GM18505 (cell line): ENCODE data around the gene ALDH18A1.
"Not testable (repeated sequence)": the region's sequence is repeated elsewhere in the genome, so short reads cannot be mapped to it uniquely, and the experiment has no call there.

Source experiments
- ATAC-seq: cut with Tn5 transposase; IDR thresholded peaks from one replicate; pipeline ENCODE4 v1.9.1; 2021; ENCODE audit not compliant: unreplicated experiment
- POLR2A ChIP-seq: IDR thresholded peaks from 4 replicates; pipeline ENCODE4 v1.6.1; 2011; ENCODE audit warnings: borderline replicate concordance; ENCODE audit not compliant: insufficient read depth, insufficient read length; ENCODE audit errors: extremely low read depth

ALDH18A1 gene

GRCh38 chr10:95628786-95629185 is 27.7 kb downstream of the ALDH18A1 start:
- TF ChIP-seq POLR2A, result no peak
- no peak for ATAC-seq

- TF ChIP-seq POLR2A, result no peak
- ATAC-seq, result no peak
Observed at GRCh38 chr10:95626500-95626899, 30.0 kb downstream of the ALDH18A1 start.

- not testable (repeated sequence) for ATAC-seq
Observed at GRCh38 chr10:95620415-95620814, 36.1 kb downstream of the ALDH18A1 start.

GRCh38 chr10:95618101-95618500 is 38.4 kb downstream of the ALDH18A1 start:
- ATAC-seq, result no peak
- TF ChIP-seq POLR2A, result no peak

GRCh38 chr10:95616446-95616845 is 40.1 kb downstream of the ALDH18A1 start:
- TF ChIP-seq POLR2A, result no peak
- ATAC-seq, result no peak

DNA sequence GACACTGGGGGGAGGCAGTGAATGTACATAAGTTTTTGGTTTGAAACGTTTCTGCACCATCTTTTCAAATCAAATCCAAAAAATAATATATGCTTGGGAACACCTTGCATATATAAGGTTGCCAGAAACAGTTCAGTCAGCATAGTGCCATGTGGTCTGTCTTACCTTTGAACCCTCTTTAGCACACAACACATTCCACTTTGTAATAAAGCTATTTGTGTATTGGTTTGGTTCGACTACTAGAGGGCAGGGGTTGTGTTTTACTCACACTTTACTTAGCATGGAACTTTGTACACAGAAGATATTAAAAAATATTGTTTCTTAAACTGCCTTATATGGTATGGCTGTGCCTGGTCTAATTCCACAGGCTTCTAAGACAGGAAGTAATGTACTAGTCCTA is 43.2 kb downstream of the ALDH18A1 start:
- no peak for ATAC-seq

GRCh38 chr10:95610727-95611126 is 45.8 kb downstream of the ALDH18A1 start:
- no peak for TF ChIP-seq POLR2A
- no peak for ATAC-seq

More for the DNA sequence above, 43.2 kb downstream of the ALDH18A1 start:
- no peak for TF ChIP-seq POLR2A

DNA sequence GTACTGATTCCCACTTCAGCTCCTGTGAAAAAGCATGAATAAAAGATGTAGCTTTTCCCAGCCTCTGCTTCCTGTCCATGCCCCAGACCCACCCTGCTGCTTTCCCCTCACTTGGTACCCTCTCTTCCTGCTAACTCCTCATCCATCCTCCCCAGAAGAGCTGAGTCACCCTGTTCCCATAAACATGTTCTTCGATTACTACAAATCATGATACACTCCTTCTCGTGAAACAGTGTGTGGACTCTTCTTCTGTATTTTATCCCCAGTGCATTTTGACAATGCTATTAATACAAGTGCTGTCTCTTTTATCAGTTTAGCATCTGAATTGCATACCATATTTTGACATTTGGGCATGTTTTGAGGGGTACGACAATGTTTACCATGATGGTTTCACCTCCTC is 49.6 kb downstream of the ALDH18A1 start:
- TF ChIP-seq POLR2A, result no peak
- ATAC-seq, result no peak

- no peak for TF ChIP-seq POLR2A
- ATAC-seq, result no peak
Observed at GRCh38 chr10:95605163-95605562, 51.3 kb downstream of the ALDH18A1 start.

- no peak for ATAC-seq
- no peak for TF ChIP-seq POLR2A
Observed at GRCh38 chr10:95604630-95605029, 51.9 kb downstream of the ALDH18A1 start.

GRCh38 chr10:95602382-95602781 is 54.1 kb downstream of the ALDH18A1 start:
- no peak for TF ChIP-seq POLR2A
- no peak for ATAC-seq

- ATAC-seq, result no peak
- no peak for TF ChIP-seq POLR2A
Observed at GRCh38 chr10:95601116-95601719, 55.3 kb downstream of the ALDH18A1 start.

DNA sequence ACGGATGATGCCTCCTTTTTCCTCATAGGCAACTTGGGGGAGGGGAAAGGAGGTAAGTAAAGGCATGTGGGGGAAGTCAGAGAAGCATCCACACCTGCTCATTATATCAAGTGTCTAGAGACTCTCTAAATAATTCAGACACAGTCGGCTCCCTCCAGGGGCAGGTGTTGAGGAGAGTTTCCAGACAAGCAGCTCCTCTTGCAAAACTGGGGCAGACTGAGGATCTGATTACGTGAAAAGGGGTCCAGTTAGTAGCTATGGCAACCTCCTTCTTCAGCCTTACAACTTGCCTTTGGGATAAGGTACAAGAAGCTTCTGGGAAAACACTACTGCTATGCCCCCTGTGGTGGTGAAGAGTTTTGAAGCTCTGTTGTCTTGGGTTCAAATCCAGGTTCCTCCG is 56.4 kb downstream of the ALDH18A1 start:
- TF ChIP-seq POLR2A, result no peak
- no peak for ATAC-seq

DNA sequence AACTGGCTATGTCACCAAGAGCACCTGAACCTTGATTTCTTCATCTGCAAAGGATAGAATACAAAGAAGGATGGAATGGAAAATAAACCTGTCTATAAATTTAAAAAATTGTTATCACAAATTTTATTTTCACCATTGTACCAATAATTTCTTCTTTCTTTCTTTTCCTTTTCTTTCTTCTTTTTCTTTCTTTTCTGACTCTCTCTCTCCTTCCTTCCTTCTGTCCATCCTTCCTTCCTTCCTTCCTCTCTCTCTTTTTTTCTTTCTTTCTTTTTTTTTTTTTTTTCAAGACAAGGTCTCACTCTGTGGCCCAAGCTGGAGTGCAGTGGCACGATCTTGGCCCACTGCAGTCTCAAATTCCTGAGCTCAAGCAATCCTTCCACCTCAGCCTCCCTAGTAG is 58.7 kb downstream of the ALDH18A1 start:
- ATAC-seq, result no peak
- no peak for TF ChIP-seq POLR2A

GRCh38 chr10:95588025-95588424 is 68.5 kb downstream of the ALDH18A1 start:
- no peak for TF ChIP-seq POLR2A
- no peak for ATAC-seq

DNA sequence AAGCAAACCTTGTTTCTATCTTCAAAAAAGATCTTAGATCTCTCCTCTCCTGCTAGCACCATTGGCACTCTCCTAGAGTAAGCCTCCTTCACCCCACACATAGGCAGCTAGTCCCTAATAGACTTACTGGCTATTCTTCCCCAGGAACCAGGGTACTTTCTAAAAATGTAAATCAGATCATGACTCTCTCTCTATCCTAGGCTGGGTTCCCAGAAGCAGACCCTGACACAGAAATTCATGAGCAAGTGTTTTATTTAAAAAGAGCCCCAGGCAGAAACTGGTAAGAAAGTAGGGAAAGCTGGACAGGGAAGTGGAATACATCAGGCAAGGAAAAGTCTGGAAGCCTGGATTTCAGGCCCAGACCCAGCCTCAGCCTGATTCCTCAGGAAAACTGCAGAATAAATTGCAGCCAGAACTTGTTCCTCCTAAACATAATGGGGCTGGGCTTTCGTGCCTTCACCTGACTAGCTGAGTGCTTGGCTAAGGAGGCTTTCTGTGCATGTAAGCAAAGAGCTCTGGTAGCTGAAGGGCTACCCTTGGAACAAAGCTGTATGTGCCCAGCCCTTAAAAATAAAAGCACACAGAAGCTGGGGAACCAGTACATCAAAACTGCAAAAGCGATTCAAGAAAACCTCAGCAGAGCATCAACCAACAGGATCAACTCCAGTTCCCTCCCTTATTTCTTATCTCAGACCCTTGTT is 76.5 kb downstream of the ALDH18A1 start:
- no peak for ATAC-seq
- no peak for TF ChIP-seq POLR2A

DNA sequence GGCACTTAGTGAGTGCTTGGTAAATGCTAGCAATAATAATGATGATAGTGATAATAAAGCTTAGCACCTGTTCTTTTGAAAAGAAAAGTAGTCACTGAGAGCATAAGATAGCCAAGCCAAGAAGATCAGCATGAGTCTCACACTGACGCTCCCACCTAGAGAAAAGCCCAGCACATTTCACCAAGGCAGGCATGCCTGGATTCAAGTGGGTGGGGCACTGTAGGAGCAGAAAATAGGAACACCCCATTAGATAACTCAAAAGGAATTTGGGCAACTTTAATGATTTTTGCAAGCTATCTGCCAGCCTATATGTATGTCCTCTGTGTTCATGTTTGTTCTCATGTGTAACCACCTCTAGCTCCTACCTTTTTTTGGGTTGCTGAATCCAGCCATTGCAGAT is 77.2 kb downstream of the ALDH18A1 start:
- TF ChIP-seq POLR2A, result no peak
- ATAC-seq, result no peak
